ENCODE results near the gene ACTR3.

- TF ChIP-seq POLR2A (IDR thresholded peaks at IDR 0.05): no peak
- TF ChIP-seq CTCF (IDR thresholded peaks at IDR 0.05): no peak
Observed at GRCh38 chr2:114007436-114007835, 117.5 kb downstream of the ACTR3 start.

All from heart left ventricle (tissue), 13 donors.